Glutamatergic neuron (in vitro differentiated cells): Measurements from ENCODE around the gene SLC22A4. TPM values are rescaled to one million over a fixed set of nuclear protein-coding genes. Genes with fewer than 3 reads are reported as not detected.

Source experiments
- DNase-seq: peaks from one replicate; pipeline ENCODE4 v3.0.0; 2022
- H3K27ac Mint-ChIP-seq: one replicate; pipeline ENCODE4 v1.8.0; 2020; ENCODE audit warnings: mild to moderate bottlenecking, mixed read lengths, inconsistent platforms; ENCODE audit not compliant: unreplicated experiment
- H3K27me3 Mint-ChIP-seq: one replicate; pipeline ENCODE4 v1.8.0; 2020; ENCODE audit warnings: mild to moderate bottlenecking, moderate library complexity, mixed read lengths, inconsistent platforms; ENCODE audit not compliant: unreplicated experiment
- H3K36me3 Mint-ChIP-seq: one replicate; pipeline ENCODE4 v1.8.0; 2020; ENCODE audit warnings: mild to moderate bottlenecking, mixed read lengths, inconsistent platforms; ENCODE audit not compliant: unreplicated experiment
- H3K4me1 Mint-ChIP-seq: one replicate; pipeline ENCODE4 v1.8.0; 2020; ENCODE audit warnings: mild to moderate bottlenecking, low read depth, mixed read lengths, inconsistent platforms; ENCODE audit not compliant: unreplicated experiment
- H3K4me3 Mint-ChIP-seq: one replicate; pipeline ENCODE4 v1.8.0; 2020; ENCODE audit warnings: mild to moderate bottlenecking, mixed read lengths, inconsistent platforms; ENCODE audit not compliant: unreplicated experiment
- H3K9me3 Mint-ChIP-seq: one replicate; pipeline ENCODE4 v1.8.0; 2020; ENCODE audit warnings: mild to moderate bottlenecking, moderate library complexity, mixed read lengths, inconsistent platforms; ENCODE audit not compliant: unreplicated experiment
- long read RNA-seq: library from polyadenylated mRNA; unstranded; transcript quantifications from one replicate; pipeline ENCODE4 v2.0.0, GENCODE V29; 2020; ENCODE audit not compliant: unreplicated experiment
- total RNA-seq: library from RNA; stranded (reverse); fragmentation: NEBNext Ultra II Directional; extraction: Animal tissue kit (Norgen Biotek cat#: 25700); gene quantifications from one replicate; pipeline ENCODE4 v1.2.1, GENCODE V29; 2021; ENCODE audit not compliant: unreplicated experiment
- TF ChIP-seq, protein P1 (sequence below): fragments of 200-600 bp; sonication (generic); IDR thresholded peaks from one replicate; pipeline ENCODE4 v1.5.0; 2021; ENCODE audit not compliant: partially characterized antibody, unreplicated experiment

The SLC22A4 gene
- 0.37 TPM for total RNA-seq
- long read RNA-seq = 0 reads

GRCh38 chr5:132293992-132294727 lies at the start of gene SLC22A4:
SLC22A4 (plus strand) TSS chr5:132294394; CDS start chr5:132294617, 223 bp downstream.
- peak within 1 kb of the TSS; percentile 96 for H3K27ac Mint-ChIP-seq
- TF ChIP-seq, protein P1, sequence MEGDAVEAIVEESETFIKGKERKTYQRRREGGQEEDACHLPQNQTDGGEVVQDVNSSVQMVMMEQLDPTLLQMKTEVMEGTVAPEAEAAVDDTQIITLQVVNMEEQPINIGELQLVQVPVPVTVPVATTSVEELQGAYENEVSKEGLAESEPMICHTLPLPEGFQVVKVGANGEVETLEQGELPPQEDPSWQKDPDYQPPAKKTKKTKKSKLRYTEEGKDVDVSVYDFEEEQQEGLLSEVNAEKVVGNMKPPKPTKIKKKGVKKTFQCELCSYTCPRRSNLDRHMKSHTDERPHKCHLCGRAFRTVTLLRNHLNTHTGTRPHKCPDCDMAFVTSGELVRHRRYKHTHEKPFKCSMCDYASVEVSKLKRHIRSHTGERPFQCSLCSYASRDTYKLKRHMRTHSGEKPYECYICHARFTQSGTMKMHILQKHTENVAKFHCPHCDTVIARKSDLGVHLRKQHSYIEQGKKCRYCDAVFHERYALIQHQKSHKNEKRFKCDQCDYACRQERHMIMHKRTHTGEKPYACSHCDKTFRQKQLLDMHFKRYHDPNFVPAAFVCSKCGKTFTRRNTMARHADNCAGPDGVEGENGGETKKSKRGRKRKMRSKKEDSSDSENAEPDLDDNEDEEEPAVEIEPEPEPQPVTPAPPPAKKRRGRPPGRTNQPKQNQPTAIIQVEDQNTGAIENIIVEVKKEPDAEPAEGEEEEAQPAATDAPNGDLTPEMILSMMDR = no peak
- H3K36me3 Mint-ChIP-seq = no peaks in the 10 kb centered on the region
- peaks cover 5% of the 10 kb centered on the region for H3K27me3 Mint-ChIP-seq
- H3K9me3 Mint-ChIP-seq = peaks cover 8% of the 10 kb centered on the region
- H3K4me1 Mint-ChIP-seq = peaks cover 10% of the 10 kb centered on the region
- peak within 1 kb of the TSS; percentile 92 for H3K4me3 Mint-ChIP-seq
- DNase-seq = peak; percentile 94

DNA sequence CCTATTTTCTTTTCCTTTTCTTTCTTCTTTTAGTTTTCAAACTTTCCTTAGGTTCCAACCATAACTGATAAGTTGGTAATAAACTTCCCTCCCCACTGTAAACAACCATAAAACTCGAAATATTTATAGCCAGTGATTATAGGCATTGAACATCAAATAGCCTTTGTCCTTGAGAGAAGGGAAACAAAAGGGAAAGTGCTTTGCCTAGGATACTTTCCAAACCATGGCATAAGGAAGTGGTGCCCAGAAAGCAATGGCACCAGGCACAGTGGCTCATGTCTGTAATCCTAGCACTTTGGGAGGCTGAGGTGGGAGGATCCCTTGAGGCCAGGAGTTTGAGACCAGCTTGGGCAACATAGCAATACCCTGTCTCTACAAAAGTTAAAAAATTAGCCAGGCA lies 48.6 kb upstream of the SLC22A4 start:
- H3K9me3 Mint-ChIP-seq = peaks cover 5% of the 10 kb centered on the region
- no peaks in the 10 kb centered on the region for H3K4me1 Mint-ChIP-seq
- peaks cover 2% of the 10 kb centered on the region for H3K27me3 Mint-ChIP-seq

DNA sequence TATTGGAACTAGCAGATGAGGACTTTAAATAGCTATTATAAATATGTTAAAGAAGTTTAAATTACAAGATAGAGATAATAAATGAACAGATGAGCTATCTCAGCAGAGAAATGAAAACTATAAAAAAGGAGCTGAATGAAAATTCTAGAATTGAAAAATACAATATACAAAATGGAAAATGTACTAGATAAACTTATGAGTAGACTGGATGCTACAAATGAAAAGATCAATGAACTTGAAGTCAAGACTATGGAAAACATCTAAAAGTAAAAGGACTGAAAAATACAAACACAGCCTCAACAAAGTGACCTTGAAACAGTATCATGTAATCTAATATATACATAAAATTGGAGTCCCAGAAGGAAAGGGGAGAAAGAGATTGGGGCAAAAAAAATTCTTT lies 47.4 kb upstream of the SLC22A4 start:
- Mint-ChIP-seq H3K4me1 (no peaks in the 10 kb centered on the region), H3K36me3 (peaks cover 27% of the 10 kb centered on the region), H3K9me3 (peaks cover 5% of the 10 kb centered on the region)

More for the DNA sequence above, 48.6 kb upstream of the SLC22A4 start:
- H3K27ac Mint-ChIP-seq = no peak overlapping the region
- H3K36me3 Mint-ChIP-seq = peaks cover 27% of the 10 kb centered on the region
- no peak for DNase-seq
- TF ChIP-seq, protein P1 = no peak
- H3K4me3 Mint-ChIP-seq = no peak overlapping the region

DNA sequence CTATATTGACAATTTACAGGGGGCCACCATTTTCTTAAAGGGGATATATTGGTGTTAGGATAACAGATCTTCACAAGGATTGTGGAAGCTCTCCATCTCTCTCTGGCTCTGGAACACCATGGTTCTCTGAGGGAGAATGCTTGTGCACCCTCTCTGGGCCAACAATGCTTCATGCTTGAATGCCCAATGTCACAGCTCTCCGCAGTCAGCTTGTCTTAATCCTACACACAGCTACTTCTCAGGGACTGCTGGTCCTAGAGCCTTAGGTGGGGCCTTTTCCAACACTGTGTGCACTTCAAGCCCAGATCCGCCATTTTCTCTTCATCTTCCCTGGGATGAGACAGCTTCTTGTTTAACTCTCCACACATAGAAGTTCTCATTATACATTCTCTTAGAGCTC lies 43.6 kb upstream of the SLC22A4 start:
- peaks cover 2% of the 10 kb centered on the region for H3K27me3 Mint-ChIP-seq
- no peak overlapping the region for H3K4me3 Mint-ChIP-seq
- H3K27ac Mint-ChIP-seq = no peak overlapping the region
- peaks cover under 1% of the 10 kb centered on the region for H3K9me3 Mint-ChIP-seq
- DNase-seq = no peak
- H3K4me1 Mint-ChIP-seq = no peaks in the 10 kb centered on the region
- peaks cover 9% of the 10 kb centered on the region for H3K36me3 Mint-ChIP-seq
- TF ChIP-seq, protein P1 = no peak

More for the DNA sequence above, 47.4 kb upstream of the SLC22A4 start:
- Mint-ChIP-seq H3K27ac (no peak overlapping the region), H3K4me3 (no peak overlapping the region), H3K27me3 (peaks cover 2% of the 10 kb centered on the region)
- TF ChIP-seq, protein P1 = no peak
- no peak for DNase-seq

- H3K4me1 Mint-ChIP-seq = no peaks in the 10 kb centered on the region
- DNase-seq = no peak
- H3K4me3 Mint-ChIP-seq = no peak overlapping the region
- peaks cover 2% of the 10 kb centered on the region for H3K27me3 Mint-ChIP-seq
- H3K9me3 Mint-ChIP-seq = peaks cover 2% of the 10 kb centered on the region
- H3K27ac Mint-ChIP-seq = no peak overlapping the region
- H3K36me3 Mint-ChIP-seq = peaks cover 4% of the 10 kb centered on the region
- TF ChIP-seq, protein P1 = no peak
Observed at GRCh38 chr5:132251220-132251725, 42.9 kb upstream of the SLC22A4 start.
